G401 (cell line): ENCODE results near the gene MYO10. TPM values are rescaled to one million over a fixed set of nuclear protein-coding genes. Genes with fewer than 3 reads are reported as not detected.
"Not testable (repeated sequence)": the region's sequence is repeated elsewhere in the genome, so short reads cannot be mapped to it uniquely, and the experiment has no call there.

Source experiments
- DNase-seq: peaks from one replicate; pipeline ENCODE4 v3.0.0-alpha.2; 2015; ENCODE audit warnings: low spot score
- in situ Hi-C: cut with HindIII; loops from 2 replicates; pipeline ENCODE4 v1.10.0; 2016; ENCODE audit warnings: low sequenced_read_pairs, mixed read lengths
- total RNA-seq: library from RNA; depleted of rRNA; stranded (reverse); fragments of >200 nt; shearing (Covaris generic); gene quantifications from 2 replicates; pipeline ENCODE4 v1.2.3, GENCODE V29; 2014; rRNA removed

The MYO10 gene
- total RNA-seq, result 0.17 TPM in 1 of 2 replicates, not detected in the other

GRCh38 chr5:16936150-16936988 lies at the start of gene MYO10:
Gene MYO10 (minus strand): TSS chr5:16936288. CDS start chr5:16935808, 480 bp downstream.
- DNase-seq, result peak; percentile 16
- in situ Hi-C loops, result no loop called here

DNA sequence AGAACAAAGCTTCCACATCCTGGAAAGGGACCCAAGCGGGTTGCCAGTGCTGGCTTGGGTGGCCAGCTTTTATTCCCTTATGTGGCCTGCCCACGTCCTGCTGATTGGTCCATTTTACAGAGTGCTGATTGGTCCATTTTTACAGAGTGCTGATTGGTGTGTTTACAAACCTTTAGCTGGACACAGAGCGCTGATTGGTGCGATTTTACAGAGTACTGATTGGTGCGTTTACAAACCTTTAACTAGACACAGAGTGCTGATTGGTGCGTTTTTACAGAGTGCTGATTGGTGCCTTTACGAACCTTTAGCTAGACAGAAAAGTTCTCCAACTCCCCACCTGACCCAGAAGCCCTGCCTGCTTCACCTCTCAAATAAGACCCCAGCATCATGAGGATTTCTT lies 49.2 kb upstream of the MYO10 start:
- DNase-seq, in situ Hi-C loops: not testable (repeated sequence)

- DNase-seq, result no peak
- in situ Hi-C loops, result no loop called here
Measured at GRCh38 chr5:16983972-16984371, 47.9 kb upstream of the MYO10 start.

DNA sequence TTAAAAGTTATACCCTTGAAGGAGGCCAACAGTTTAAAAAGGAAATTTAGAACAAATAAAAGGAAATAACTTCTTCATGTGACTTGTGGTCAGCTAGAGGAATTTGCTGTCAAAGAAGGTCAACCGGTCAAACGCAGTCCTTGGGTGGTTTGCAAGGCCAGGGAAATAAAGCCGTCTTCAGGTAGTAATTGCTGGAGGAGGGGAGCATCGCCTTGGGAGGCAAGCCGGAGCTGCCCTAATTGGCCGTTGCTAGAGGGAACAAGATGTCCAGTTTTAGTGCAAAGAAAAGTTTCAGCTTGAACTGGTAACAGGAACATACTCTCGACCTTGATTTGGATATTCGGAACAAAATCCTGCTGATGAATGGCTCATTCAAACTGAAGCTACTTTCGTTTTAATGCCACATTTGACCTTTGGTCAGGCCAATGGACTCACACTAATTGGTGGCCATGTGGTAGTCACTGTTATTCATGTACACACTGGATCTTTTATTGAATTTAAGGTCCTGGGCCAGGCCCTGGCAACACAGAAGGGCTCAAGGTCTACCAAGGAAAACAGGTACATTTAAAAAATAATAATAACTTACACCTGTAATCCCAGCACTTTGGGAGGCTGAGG lies 47.0 kb upstream of the MYO10 start:
- in situ Hi-C loops, result no loop called here
- DNase-seq, result no peak

- no peak for DNase-seq
- in situ Hi-C loops, result no loop called here
Measured at GRCh38 chr5:16981700-16982099, 45.6 kb upstream of the MYO10 start.

DNA sequence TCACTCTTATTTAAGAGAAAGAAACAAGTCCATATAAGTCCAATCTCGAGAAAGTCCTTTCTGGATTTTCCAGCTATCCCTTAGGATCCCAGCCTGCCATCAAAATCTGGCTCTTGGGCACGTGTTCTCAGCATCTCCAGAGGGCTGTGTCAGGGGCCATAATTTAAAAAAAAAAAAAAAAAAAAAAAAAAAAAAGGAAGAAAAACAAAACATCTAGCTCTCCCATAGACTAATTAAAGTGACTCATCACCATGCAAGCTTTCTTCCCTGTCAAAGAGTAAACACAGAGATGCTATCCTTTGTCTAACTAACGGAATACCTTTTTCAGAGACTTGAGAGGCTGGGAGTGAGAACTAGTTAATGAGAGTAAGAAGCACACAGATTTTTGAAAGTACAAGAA lies 44.9 kb upstream of the MYO10 start:
- no peak for DNase-seq
- in situ Hi-C loops, result no loop called here

GRCh38 chr5:16978296-16978695 lies 42.2 kb upstream of the MYO10 start:
- DNase-seq, result no peak
- in situ Hi-C loops, result no loop called here

DNA sequence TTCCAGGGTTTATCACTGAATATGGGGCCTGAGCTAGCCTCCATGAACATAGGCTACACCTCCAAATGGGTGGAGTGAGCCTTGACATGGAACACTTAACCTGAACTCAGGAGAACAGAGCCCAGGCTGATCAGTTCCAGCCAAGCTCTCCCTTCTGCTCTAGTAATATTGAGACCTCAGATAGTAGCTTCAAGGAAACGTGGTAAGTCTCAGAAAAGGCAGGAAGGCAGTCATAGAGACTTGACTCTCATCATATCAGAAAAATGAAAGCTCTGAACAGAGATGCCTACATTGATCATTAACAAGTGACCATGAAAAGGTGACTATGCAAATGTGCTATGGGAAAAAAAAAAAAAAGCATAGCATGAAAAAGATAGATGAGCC lies 40.5 kb upstream of the MYO10 start:
- in situ Hi-C loops, result no loop called here
- DNase-seq, result no peak

DNA sequence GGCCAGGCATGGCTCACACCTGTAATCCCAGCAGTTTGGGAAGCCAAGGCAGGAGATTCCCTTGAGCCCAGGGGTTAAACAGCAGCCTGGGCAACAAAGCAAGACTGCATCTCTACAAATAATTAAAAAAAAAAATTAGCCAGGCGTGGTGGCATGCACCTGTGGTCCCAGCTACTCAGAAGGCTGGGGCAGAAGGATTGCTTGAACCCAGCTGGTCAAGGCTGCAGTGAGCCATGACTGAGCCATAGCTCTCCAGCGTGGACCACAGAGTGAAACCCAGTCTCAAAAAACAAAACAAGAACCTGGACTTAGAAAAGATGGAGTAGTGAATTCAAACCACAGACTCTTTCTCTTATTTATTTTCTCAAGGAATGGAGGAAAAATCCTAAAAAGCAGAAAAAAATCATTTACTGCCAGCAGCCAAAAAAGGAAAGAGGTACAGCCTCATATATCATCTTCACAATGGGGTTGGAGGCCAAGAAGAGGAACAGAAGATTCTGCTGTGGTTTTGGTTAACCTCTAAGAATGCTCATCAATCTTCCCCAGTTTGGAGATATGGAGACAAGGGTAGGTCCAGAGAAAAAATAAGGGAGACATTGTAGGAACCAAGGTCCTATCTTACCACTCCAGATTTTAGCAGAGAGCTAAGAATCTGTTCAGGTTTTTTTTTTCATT lies 40.0 kb upstream of the MYO10 start:
- in situ Hi-C loops, result no loop called here
- no peak for DNase-seq

DNA sequence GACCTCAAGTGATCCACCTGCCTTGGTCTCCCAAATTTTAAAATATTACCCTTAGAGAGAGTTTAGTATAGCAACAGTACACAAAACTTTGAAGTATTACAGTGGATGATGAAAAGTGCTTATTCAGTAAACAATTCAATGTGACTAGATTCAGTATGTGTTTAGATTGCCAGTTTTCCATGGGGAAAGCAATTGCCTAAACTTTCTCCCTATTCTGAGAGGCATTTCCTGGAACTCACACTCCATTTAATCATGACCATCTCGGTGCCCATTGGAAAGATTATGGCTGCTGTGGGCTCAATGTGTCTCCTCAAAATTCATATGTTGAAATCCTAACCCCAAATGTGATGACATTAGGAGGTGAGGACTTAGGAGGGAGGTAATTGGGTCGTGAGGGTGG lies 38.9 kb upstream of the MYO10 start:
- no peak for DNase-seq
- in situ Hi-C loops, result no loop called here

- DNase-seq, result no peak
- in situ Hi-C loops, result no loop called here
Measured at GRCh38 chr5:16970826-16971225, 34.7 kb upstream of the MYO10 start.

- in situ Hi-C loops, result no loop called here
- no peak for DNase-seq
Measured at GRCh38 chr5:16970260-16970659, 34.2 kb upstream of the MYO10 start.

- in situ Hi-C loops, result no loop called here
- DNase-seq, result no peak
Measured at GRCh38 chr5:16965581-16965980, 29.5 kb upstream of the MYO10 start.

DNA sequence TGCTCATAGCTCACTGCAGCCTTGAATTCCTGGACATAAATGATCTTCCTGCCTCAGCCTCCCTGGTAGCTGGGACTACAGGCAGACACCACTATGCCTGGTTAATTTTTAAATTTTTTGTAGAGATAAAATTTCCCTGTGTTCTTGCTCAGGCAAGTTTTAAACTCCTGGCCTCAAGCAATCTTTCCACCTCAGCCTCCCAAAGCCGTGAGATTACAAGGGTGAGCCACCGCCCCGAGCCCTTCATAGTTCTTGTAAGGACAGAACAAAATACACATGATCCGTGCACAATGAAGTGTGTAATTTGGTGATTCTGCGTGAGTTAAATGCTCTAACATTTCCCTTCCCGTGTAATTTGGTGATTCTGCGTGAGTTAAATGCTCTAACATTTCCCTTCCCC lies 27.7 kb upstream of the MYO10 start:
- DNase-seq, result no peak
- in situ Hi-C loops, result no loop called here

- in situ Hi-C loops, result no loop called here
- DNase-seq, result no peak
Measured at GRCh38 chr5:16961131-16961530, 25.0 kb upstream of the MYO10 start.

- DNase-seq, result no peak
Measured at GRCh38 chr5:16957304-16958196, 21.5 kb upstream of the MYO10 start.

GRCh38 chr5:16953729-16954128 lies 17.6 kb upstream of the MYO10 start:
- in situ Hi-C loops, result no loop called here
- DNase-seq, result no peak

More at GRCh38 chr5:16957304-16958196, 21.5 kb upstream of the MYO10 start:
- in situ Hi-C loops, result no loop called here

DNA sequence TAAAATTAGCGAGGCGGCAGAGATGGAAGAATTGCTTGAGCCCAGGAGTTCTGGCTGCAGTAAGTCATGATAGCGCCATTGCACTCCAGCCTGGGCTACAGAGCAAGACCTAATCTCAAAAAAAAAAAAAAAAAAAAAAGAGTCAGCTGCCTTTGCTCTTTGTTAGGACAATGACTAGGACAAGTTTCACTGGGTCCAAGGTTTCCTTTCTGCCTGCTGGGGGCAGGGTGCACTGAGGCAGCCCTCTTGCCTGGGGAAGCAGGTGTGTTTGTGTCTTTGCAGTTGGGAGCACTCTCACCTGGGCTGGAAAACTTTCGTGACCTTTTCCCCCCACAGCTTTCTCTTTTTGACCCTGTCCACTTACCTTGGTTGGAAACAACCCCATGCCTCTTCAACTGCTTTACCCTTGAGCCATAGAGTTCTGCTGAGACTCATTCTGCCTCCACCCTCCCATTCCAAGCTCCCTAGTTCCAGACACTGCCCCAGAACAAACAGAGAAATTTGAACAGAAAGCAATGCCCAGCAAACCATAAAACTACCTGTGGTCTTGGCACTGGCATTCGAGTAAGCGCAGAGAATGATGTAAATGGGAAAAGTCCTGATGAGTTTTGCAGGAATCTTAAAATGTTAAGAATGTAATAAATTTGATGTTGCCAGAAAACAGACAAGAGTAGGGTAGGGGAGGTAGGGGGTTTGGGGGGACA lies 17.0 kb upstream of the MYO10 start:
- in situ Hi-C loops, result no loop called here
- DNase-seq, result no peak

DNA sequence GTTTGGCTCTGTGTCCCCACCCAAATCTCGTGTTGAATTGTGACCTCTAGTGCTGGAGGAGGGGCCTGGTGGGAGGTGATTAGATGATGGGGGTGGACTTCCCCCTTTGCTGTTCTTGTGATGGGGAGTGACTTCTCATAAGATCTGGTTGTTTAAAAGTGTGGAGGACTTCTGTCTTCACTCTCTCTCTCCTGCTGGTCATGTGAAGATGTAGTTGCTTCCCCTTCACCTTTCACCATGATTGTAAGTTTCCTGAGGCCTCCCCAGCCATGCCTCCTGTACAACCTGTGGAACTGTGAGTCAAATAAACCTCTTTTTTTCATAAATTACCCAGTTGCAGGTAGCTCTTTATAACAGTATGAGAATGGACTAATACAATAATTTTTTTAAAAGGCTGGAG lies 10.6 kb upstream of the MYO10 start:
- no peak for DNase-seq
- in situ Hi-C loops, result no loop called here
